ENCODE measurements around the gene HOXC9.

The HOXC9 gene

DNA sequence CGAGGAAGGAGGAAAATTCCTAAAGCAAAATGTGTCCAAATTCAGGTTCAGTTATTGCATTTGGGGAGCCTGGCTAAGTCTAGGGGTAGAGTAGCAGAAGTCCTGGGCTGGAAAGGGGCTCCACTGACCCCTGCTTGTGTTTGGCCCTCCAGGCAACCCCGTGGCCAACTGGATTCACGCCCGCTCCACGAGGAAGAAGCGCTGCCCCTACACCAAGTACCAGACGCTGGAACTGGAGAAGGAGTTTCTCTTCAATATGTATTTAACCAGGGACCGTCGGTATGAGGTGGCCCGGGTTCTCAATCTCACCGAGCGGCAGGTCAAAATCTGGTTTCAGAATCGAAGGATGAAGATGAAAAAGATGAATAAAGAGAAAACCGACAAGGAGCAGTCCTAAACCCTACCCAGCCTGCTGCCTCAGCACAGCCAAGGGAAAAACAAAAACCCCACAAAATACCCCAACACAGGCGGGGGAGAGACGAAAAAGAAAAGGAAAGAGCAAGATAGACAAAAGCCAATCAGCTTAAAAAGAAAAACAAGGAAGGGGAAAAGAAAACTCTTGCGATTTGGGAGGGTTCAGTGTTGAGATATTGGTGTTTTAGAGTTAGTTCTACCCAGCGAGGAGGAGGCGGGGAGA lies 2.4 kb downstream of the HOXC9 start:
- no peak for DNase-seq

GRCh38 chr12:54002915-54003389 lies 3.0 kb downstream of the HOXC9 start:
- DNase-seq: no peak

DNA sequence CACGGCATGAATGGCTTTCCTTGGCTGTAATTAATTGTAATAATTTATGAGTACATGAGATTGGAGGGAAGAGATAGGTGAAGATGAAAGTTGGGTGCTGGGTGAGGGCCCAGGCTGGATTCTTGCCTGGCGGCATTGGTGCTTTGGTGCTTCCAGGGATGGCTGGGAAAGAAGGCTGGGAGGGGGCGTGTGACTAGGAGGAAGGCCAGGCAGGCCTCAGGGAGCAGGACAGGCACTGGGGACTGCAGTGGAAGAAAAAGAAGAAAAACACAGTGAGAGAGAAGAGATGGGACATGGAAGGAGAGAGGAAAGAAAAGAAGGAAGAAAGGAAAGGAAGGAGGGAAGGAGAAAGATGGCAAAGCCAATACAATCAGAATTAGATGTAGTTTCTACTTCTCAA lies 3.7 kb downstream of the HOXC9 start:
- DNase-seq: no peak

DNA sequence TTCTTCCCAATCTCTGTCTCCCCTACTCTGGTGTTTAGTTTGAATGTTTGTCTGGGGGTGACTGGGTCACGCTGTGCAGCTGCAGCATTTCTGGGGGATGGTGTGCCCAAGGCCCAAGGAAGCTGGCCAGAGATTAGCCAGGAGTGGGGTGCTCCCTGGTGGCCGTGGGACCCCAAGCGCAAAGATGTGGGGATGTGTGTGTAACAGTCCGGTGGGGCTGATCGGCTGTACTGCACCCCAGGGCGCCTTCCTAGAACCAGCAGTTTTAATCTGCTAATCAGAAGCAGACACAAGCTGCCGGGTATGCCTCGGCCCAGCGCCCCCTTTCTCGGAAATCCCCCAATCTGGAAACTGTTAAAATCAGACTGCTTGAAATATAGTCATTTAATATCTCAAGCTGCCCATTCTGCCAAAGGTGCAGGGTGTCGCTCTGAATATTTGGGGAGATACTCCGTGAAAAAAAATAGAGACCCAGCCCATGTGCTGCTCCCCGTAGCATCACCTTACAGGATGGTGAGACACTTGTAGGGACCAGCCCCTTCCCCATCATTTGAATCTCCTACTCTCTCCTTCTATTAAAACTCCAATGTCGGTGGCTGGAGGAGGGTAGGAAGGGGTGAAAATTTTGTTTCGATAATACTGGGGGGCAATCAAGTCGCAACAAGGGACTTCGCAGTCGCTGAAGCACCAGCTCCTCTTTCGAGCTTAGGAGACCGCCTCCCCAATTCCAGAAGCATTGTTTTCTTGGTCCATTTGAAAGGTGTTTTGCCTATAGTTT lies 4.3 kb downstream of the HOXC9 start:
- no peak for DNase-seq

GRCh38 chr12:54004841-54005530 lies 5.0 kb downstream of the HOXC9 start:
- DNase-seq: no peak

DNA sequence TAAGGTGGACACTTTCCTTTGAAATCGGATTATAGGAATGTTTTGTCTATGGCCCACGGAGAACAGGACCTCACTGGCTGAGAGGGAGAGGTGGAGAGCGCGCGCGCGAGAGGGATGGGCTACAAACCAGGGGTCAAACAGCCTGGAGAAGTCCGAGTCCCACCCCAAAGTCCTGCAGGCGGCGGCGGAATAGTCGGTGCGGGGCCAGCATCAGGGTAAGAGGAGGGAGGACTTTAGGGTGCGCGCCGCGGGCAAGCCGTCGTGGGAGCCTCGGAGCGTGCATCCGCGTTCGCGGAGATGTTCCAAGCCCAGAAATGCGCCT lies 5.5 kb downstream of the HOXC9 start:
- DNase-seq: no peak

- DNase-seq: peak; percentile 51
These were observed 6.0 kb downstream of the HOXC9 start for GRCh38 chr12:54005853-54006558.

DNA sequence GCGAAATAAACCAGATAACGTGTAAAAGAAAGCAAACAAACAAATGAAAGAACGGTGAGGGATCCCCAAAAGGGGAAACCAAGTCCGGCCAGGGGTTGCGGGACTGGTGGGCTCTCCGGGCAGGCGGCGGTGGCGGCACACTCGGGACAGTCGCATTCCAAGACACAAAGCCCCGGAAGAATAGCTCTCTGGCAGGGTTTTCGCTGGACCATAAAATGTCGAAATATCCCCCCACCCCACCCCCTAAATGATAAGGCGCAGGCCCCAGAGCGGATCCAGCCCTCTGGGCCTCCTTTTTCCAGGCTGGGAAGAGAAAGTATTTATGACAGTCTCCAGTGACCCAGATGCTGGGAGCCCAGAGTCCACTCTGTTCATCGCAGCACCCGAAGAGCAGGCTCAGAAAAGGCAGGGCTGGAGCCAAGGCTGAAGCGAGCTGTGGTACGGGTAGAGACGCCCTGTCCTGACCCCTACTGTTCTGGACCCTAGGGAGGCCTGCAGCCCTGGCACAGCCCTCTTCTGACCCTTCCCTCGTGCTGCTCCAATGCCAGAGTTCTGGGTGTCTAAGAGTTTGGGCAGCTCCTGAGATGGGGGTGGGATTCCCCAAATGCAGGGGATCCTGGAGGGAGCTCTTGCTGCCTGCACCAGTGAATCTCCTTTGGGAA lies 6.7 kb downstream of the HOXC9 start:
- DNase-seq: no peak

DNA sequence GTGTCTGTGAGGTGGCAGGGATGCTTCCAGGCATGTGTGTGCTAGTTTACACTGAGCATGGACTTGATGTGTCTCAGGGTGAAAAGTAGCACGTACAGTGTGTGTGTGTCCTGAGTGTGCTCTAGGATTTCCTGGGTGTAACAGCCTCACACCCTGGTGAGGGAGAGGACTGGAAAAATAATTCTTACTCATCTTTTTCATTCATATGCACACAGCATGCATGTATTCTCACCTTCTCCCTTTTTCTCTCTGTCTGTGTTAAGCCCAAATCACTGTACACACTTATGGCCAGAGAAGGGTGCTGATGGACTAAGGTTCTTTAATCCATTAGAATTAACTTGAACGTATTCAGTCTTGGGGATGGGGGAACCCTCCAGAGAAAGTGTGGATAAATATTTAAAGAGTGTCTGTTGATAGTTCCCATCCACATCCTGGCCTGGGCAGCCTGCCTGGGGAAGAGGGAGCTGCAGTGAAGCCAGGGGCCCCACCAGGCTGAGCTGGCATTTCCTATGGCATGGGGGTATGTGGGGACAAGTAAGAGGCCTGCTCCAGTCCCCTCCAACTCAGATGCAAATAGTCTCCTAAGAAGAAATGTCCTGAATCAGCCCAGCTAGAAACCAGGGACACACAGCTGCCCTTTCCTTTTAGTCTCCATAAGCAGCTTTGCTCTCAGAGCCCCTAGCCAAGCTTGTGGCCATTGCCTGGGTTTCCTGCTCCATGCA lies 7.7 kb downstream of the HOXC9 start:
- DNase-seq: no peak

- no peak for DNase-seq
These were observed 8.2 kb downstream of the HOXC9 start for GRCh38 chr12:54008260-54008552.

- no peak for DNase-seq
These were observed 9.5 kb downstream of the HOXC9 start for GRCh38 chr12:54009171-54010052.

DNA sequence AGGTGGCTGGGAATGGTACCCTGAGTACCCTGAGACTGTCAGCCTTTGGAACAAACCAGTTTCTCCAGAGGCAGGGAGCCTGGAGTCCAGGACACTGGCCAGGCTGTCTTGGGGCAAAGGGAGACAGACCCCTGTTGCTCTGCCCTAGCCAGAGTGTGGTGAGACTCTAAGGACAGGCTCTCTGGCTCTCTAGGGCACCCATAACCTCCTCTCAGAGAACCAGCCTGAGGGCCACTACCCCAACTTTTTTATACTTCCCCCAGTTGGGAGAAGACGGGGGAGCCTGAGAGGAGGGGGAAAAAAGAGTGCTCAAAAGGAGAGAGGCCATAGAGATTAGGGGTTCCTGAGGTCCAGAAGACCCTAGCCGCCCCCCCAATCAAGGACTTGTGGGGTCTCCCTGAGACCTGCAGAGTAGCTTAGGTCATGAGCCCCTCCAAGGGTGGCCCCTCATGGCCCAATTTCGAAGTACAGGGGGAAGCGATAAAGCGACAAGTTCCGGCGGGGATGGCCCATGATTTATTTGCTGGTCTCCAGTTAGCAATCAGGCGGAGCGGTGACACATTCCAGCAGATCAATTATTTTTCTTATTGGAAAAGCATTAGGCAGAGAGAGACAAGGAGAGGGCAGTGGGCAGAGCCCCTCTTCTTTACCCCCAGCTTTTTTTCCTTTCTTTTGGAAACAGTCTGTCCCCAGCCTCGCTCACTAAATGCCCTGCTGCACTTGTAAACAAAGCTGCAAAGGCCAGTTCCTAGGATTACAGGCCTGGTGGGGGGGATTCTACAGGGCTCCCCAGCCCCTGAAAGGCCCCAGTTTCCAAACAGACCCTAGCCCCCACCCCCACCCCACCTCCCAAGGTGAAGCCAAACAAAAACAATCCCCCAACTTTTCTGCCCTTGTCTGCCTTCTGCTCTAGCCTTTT lies 10.4 kb downstream of the HOXC9 start:
- DNase-seq: no peak

DNA sequence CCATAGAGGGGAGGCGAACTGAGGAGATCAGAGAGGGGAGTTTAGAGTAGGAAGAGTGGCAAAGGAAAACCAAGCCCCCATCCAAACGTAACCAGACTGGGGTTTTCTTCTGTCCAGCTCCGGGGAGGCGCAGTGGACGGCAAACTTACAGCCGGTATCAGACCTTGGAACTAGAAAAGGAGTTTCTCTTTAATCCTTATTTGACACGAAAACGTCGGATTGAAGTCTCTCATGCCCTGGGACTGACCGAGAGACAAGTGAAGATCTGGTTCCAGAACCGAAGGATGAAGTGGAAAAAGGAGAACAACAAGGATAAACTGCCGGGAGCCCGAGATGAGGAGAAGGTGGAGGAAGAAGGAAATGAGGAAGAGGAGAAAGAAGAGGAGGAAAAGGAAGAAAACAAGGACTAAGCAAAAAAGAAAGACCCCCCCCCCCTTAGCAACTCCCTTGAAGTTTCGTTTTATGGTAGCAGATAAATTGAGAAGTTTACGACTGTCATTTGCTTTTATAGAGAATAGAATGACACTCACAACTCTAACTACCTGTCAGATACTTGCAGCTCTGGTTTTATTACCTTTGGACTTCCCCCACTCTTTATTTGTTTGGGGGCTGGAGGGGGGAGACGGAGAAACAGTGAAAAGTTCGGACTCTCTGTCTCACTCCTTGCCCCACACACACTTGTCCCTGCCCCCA lies 11.2 kb downstream of the HOXC9 start:
- DNase-seq: no peak

- no peak for DNase-seq
These were observed 11.9 kb downstream of the HOXC9 start for GRCh38 chr12:54011665-54012532.

DNA sequence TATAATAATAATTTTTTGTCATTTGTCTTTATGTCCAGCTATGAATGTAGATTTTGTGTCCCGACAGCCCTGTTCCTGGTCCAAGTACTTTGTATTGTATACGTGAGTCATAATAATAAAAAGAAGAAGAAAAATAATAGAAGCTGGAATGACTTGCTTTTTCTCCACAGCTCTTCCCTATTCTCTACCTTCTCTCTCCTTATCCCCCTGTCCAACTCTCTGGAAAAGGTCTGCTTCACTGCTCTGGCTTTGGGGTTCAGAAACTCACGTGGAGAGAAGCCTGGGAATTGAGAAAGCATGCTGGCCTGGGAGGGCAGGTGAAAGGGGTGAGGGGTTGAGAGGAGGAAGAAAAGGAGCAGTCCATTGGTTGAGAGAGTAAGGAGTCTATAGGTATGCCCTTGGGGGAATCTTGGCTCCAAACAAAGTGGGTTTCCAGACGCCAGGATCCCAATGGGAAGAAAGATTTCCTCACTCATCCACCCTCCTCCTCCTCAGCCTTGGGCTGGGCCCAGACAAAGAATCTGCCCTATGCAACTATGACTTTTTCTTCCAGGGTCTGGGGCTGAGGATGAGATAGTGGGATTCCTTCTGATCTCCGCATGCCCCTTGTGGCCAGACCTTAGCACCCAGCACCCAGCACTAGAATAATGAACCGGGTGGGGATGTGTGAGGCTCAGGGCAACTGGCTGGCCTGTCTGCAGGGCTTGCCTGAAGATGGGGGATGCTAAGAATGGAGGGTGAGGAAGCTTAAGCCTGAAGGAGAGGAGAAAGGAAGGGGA lies 12.9 kb downstream of the HOXC9 start:
- no peak for DNase-seq

- no peak for DNase-seq
These were observed 14.5 kb downstream of the HOXC9 start for GRCh38 chr12:54014377-54015017.
